ENCODE data around the gene LRRC43. TPM values are rescaled to one million over a fixed set of nuclear protein-coding genes. Genes with fewer than 3 reads are reported as not detected.

Gene LRRC43
- total and polyA plus RNA-seq, 2 of the 4 experiments (the other 2 are of a cell fraction), result 0.26 to 0.36 TPM

DNA sequence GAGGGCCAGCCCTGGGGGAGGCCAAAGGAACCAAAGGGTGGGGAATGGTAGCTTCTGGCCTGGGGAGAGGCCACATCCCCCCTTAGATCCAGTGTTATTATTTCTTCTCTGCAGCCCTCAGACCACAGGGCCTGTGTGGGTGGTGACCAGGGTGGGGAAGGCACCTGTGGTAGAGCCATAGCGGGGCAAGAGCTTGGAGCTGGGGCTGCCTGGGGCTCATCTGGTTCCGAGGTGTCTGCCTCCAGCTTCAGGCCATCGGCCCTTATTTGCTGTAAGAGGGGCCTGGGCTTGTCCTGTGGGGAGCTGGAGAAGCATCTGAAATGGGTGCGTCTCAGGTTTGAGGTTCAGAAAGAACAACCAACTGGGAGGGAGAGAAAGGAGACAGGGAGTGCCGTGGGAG lies 18.5 kb downstream of the LRRC43 start:
- CTCF ChIA-PET, result no interaction called here
- dilution Hi-C loops (cut with HindIII; ENCODE audit: low sequenced_read_pairs, unreplicated experiment), result no loop called here

More for the DNA sequence above, 18.5 kb downstream of the LRRC43 start:
- peaks cover 8% of the 10 kb centered on the region for H4K20me1 ChIP-seq (ENCODE audit: insufficient read depth, low read length)
- H2AK5ac ChIP-seq (ENCODE audit: low read depth, low read length), result no peak overlapping the region
- H2AK9ac ChIP-seq (replicated peaks; ENCODE audit: low read depth, low read length, poor library complexity), result no peak overlapping the region
- intact Hi-C loops (cut with micrococcal nuclease) (no loop called here), in situ Hi-C loops (cut with MboI; ENCODE audit: low sequenced_read_pairs) (no loop called here)
- WGBS, 2 experiments (ENCODE audit: extremely low coverage in 2 of 2, insufficient read length in 1 of 2), result 94% methylated on average over 2 of the region's 5 CpGs; no CpG with 5 or more reads in 1 of the 2 experiments
- no peak overlapping the region for H3K4me2 ChIP-seq (ENCODE audit: low read depth, low read length)
- peaks cover 4% of the 10 kb centered on the region for H3K4me1 ChIP-seq (ENCODE audit: control insufficient read depth, insufficient read depth, low read length)
- peaks cover 4% of the 10 kb centered on the region; the same call in 1 of the 2 replicates for H3K9me1 ChIP-seq (ENCODE audit: insufficient read depth, low read length)
- BruUV-seq (replicated peaks), result no TSS peak
- ATAC-seq (ENCODE audit: low read depth) (no peak), DNase-seq (no peak)
- no peak overlapping the region for H3K56ac ChIP-seq (ENCODE audit: extremely low read depth, insufficient read depth, low read length)
- no peak overlapping the region for H3K9ac ChIP-seq (ENCODE audit: low read depth, low read length)
- no peak for TF ChIP-seq MAZ (IDR thresholded peaks at IDR 0.05; ENCODE audit: borderline replicate concordance, low read depth, low read length)
- TF ChIP-seq, protein P1, sequence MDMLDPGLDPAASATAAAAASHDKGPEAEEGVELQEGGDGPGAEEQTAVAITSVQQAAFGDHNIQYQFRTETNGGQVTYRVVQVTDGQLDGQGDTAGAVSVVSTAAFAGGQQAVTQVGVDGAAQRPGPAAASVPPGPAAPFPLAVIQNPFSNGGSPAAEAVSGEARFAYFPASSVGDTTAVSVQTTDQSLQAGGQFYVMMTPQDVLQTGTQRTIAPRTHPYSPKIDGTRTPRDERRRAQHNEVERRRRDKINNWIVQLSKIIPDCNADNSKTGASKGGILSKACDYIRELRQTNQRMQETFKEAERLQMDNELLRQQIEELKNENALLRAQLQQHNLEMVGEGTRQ (IDR thresholded peaks at IDR 0.05; ENCODE audit: low read depth, low read length), result no peak
- no peak for TF ChIP-seq MAFK (IDR thresholded peaks at IDR 0.05; ENCODE audit: low read depth, low read length)
- TF ChIP-seq, protein P2, sequence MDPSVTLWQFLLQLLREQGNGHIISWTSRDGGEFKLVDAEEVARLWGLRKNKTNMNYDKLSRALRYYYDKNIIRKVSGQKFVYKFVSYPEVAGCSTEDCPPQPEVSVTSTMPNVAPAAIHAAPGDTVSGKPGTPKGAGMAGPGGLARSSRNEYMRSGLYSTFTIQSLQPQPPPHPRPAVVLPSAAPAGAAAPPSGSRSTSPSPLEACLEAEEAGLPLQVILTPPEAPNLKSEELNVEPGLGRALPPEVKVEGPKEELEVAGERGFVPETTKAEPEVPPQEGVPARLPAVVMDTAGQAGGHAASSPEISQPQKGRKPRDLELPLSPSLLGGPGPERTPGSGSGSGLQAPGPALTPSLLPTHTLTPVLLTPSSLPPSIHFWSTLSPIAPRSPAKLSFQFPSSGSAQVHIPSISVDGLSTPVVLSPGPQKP (IDR thresholded peaks at IDR 0.05; ENCODE audit: borderline replicate concordance, low read depth, low read length), result no peak
- TF ChIP-seq RAD21 (IDR thresholded peaks at IDR 0.05; ENCODE audit: low read length), result no peak
- TF ChIP-seq POLR2A (IDR thresholded peaks at IDR 0.05; ENCODE audit: low read depth, low read length), result no peak
- TF ChIP-seq NFE2L2 (IDR thresholded peaks at IDR 0.05; ENCODE audit: low read depth, low read length), result no peak
- no peak for TF ChIP-seq RFX5 (IDR thresholded peaks at IDR 0.05; ENCODE audit: low read depth, low read length)
- TF ChIP-seq, protein P3, sequence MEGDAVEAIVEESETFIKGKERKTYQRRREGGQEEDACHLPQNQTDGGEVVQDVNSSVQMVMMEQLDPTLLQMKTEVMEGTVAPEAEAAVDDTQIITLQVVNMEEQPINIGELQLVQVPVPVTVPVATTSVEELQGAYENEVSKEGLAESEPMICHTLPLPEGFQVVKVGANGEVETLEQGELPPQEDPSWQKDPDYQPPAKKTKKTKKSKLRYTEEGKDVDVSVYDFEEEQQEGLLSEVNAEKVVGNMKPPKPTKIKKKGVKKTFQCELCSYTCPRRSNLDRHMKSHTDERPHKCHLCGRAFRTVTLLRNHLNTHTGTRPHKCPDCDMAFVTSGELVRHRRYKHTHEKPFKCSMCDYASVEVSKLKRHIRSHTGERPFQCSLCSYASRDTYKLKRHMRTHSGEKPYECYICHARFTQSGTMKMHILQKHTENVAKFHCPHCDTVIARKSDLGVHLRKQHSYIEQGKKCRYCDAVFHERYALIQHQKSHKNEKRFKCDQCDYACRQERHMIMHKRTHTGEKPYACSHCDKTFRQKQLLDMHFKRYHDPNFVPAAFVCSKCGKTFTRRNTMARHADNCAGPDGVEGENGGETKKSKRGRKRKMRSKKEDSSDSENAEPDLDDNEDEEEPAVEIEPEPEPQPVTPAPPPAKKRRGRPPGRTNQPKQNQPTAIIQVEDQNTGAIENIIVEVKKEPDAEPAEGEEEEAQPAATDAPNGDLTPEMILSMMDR (conservative IDR thresholded peaks at IDR 0.05; ENCODE audit: low read depth, low read length), result no peak
- no peak for TF ChIP-seq RCOR1 (IDR thresholded peaks at IDR 0.05; ENCODE audit: insufficient replicate concordance, low read length)
- TF ChIP-seq SMC3 (IDR thresholded peaks at IDR 0.05; ENCODE audit: low read depth, low read length), result no peak
- TF ChIP-seq MXI1 (IDR thresholded peaks at IDR 0.05; ENCODE audit: borderline replicate concordance, low read depth, low read length), result no peak
- no peak for TF ChIP-seq CEBPB (IDR thresholded peaks at IDR 0.05; ENCODE audit: low read depth, low read length)
- no peak for TF ChIP-seq CHD1 (IDR thresholded peaks at IDR 0.05; ENCODE audit: low read depth, low read length)
- TF ChIP-seq FOS (IDR thresholded peaks at IDR 0.05; ENCODE audit: low read depth, low read length), result no peak
- no peak for TF ChIP-seq BHLHE40 (IDR thresholded peaks at IDR 0.05; ENCODE audit: low read depth, low read length)
- no peak overlapping the region for H3K4ac ChIP-seq (ENCODE audit: low read depth, low read length)
- H3K27me3 ChIP-seq (ENCODE audit: control insufficient read depth, insufficient read depth, low read length), result peaks cover 22% of the 10 kb centered on the region
- no peak overlapping the region for H4K5ac ChIP-seq (ENCODE audit: low read depth, low read length)
- no peaks in the 10 kb centered on the region for H3K36me3 ChIP-seq (ENCODE audit: control insufficient read depth, insufficient read depth, low read length)
- H4K8ac ChIP-seq (ENCODE audit: low read depth in 2 of 2, low read length in 2 of 2), result no peak overlapping the region
- H2AFZ ChIP-seq (replicated peaks; ENCODE audit: low read length, poor library complexity), result no peak overlapping the region
- no peak overlapping the region for H3K14ac ChIP-seq (replicated peaks; ENCODE audit: low read depth, low read length)
- no peak overlapping the region for H3K23ac ChIP-seq (ENCODE audit: low read depth, low read length)
- no peak overlapping the region for H2BK20ac ChIP-seq (ENCODE audit: low read depth, low read length)
- no peak overlapping the region for H3K4me3 ChIP-seq (ENCODE audit: insufficient read depth, low read depth, low read length)
- H3K79me1 ChIP-seq (ENCODE audit: low read depth in 1 of 2, low read length in 2 of 2), result no peaks in the 10 kb centered on the region
- H2BK15ac ChIP-seq (ENCODE audit: low read depth, low read length), result no peak overlapping the region
- no peak overlapping the region for H4K91ac ChIP-seq (ENCODE audit: insufficient read depth, low read depth, low read length)
- H2BK120ac ChIP-seq (ENCODE audit: low read depth, low read length), result no peak overlapping the region
- POLR2A ChIA-PET (ENCODE audit: unreplicated experiment), result no interaction called here
- no peak overlapping the region for H3K27ac ChIP-seq (ENCODE audit: insufficient read depth, low read length)
- no peak overlapping the region for H2BK5ac ChIP-seq (ENCODE audit: low read depth, low read length, poor library complexity, severe bottlenecking)
- H3K9me3 ChIP-seq (ENCODE audit: control insufficient read depth, insufficient read depth, low read length), result no peaks in the 10 kb centered on the region
- no peak overlapping the region for H3K18ac ChIP-seq (ENCODE audit: low read depth, low read length)

Measured in IMR-90 (cell line).